ENCODE measurements around the gene TRPV2.
"Not testable (repeated sequence)": the region's sequence is repeated elsewhere in the genome, so short reads cannot be mapped to it uniquely, and the experiment has no call there.

Gene TRPV2, protein sequence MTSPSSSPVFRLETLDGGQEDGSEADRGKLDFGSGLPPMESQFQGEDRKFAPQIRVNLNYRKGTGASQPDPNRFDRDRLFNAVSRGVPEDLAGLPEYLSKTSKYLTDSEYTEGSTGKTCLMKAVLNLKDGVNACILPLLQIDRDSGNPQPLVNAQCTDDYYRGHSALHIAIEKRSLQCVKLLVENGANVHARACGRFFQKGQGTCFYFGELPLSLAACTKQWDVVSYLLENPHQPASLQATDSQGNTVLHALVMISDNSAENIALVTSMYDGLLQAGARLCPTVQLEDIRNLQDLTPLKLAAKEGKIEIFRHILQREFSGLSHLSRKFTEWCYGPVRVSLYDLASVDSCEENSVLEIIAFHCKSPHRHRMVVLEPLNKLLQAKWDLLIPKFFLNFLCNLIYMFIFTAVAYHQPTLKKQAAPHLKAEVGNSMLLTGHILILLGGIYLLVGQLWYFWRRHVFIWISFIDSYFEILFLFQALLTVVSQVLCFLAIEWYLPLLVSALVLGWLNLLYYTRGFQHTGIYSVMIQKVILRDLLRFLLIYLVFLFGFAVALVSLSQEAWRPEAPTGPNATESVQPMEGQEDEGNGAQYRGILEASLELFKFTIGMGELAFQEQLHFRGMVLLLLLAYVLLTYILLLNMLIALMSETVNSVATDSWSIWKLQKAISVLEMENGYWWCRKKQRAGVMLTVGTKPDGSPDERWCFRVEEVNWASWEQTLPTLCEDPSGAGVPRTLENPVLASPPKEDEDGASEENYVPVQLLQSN

GRCh38 chr17:16415031-16415924 is at the start of gene TRPV2:
Gene TRPV2 (plus strand): TSS chr17:16415571. CDS start chr17:16417669, 2,098 bp downstream.
- in situ Hi-C loops (cut with MboI; ENCODE audit: low pct_unique_long_range_greater_than_20kb, low sequenced_read_pairs) = no loop called here
- DNase-seq = peak; percentile 47

GRCh38 chr17:16371742-16372141 is 43.6 kb upstream of the TRPV2 start:
- no peak for DNase-seq
- in situ Hi-C loops (cut with MboI; ENCODE audit: low pct_unique_long_range_greater_than_20kb, low sequenced_read_pairs) = no loop called here

DNA sequence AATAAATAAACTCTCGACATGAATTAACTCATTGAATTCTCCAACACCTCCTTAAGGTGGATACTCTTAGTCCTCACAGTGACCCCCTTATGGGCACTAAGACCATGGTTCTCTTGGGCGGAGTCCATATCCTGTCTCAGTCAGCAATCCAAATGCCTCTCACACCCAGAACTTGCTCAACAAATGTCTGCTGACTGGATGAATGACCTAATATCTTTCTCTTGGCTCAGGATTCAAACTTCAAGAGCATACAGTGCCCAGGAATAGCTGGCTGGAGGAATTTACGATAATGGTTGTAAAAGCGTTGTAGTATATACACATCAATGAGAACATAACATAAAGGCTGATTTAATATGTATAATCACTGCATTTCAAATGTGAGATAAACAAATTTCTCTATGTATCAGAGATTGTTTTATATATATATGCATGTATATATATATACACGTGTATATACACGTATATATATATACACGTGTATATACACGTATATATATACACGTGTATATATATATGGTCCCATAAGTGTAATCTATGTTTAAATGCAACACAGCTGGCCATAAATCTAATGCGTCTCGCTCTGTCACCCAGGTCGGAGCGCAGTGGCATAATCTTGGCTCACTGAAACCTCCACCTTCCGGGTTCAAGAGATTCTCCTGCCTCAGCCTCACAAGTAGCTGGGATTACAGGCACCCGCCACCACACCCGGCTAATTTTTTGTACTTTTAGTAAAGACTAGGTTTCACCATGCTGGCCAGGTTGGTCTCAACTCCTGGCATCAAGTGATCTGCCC is 41.0 kb upstream of the TRPV2 start:
- no peak for DNase-seq
- in situ Hi-C loops (cut with MboI; ENCODE audit: low pct_unique_long_range_greater_than_20kb, low sequenced_read_pairs) = no loop called here

DNA sequence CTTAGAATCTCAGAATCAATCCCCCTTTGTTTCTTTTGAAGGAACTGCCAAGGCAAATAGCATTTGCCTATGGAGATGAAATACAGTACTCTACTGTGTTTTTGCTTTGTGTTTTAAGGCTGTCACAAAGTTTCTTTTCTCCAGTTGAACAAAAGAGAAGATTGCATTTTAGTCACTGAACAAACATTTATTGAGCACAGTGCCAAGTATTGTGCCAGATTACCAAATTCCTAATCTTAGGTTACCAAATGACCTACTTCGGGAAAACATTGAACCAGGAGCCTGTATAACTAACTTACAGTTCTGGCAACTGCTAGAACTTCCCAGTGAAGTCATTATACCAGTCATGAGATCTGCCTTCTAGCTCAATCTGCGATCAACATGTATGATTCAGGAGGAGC is 37.4 kb upstream of the TRPV2 start:
- no peak for DNase-seq

GRCh38 chr17:16378636-16379282 is 36.6 kb upstream of the TRPV2 start:
- no peak for DNase-seq
- in situ Hi-C loops (cut with MboI; ENCODE audit: low pct_unique_long_range_greater_than_20kb, low sequenced_read_pairs) = no loop called here

More for the DNA sequence above, 37.4 kb upstream of the TRPV2 start:
- in situ Hi-C loops (cut with MboI; ENCODE audit: low pct_unique_long_range_greater_than_20kb, low sequenced_read_pairs) = no loop called here

GRCh38 chr17:16379654-16380053 is 35.7 kb upstream of the TRPV2 start:
- no peak for DNase-seq
- in situ Hi-C loops (cut with MboI; ENCODE audit: low pct_unique_long_range_greater_than_20kb, low sequenced_read_pairs) = no loop called here

GRCh38 chr17:16380640-16381495 is 34.5 kb upstream of the TRPV2 start, which contains the start of gene UBB:
Gene UBB (plus strand): TSS chr17:16381091. CDS start chr17:16381908, 817 bp downstream.
- no peak for DNase-seq
- in situ Hi-C loops (cut with MboI; ENCODE audit: low pct_unique_long_range_greater_than_20kb, low sequenced_read_pairs) = no loop called here

GRCh38 chr17:16381496-16381820 is 33.9 kb upstream of the TRPV2 start:
- DNase-seq = no peak
- in situ Hi-C loops (cut with MboI; ENCODE audit: low pct_unique_long_range_greater_than_20kb, low sequenced_read_pairs) = no loop called here

- no peak for DNase-seq
- in situ Hi-C loops (cut with MboI; ENCODE audit: low pct_unique_long_range_greater_than_20kb, low sequenced_read_pairs) = no loop called here
These were observed 32.2 kb upstream of the TRPV2 start for GRCh38 chr17:16383216-16383615.

DNA sequence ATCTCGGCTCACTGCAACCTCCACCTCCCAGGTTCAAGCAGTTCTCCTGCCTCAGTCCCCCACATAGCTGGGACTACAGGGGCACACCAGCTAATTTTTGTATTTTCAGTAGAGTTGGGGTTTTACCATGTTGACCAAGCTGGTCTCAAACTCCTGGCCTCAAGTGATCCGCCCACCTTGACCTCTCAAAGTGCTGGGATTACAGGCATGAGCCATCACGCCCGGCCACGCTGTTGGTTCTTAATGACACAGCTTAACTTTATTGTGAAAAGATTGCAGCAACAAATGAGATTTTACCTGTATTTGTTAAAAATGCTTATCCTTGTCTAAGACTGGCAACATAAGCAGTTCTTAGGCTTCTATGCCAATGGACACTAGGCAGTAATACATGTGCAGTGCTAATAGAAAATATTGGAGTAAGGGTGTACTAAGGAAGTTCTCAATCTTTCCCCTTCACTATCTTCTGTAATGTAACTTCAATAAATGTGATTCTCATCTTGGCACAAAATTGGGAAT is 31.5 kb upstream of the TRPV2 start:
- no peak for DNase-seq
- in situ Hi-C loops (cut with MboI; ENCODE audit: low pct_unique_long_range_greater_than_20kb, low sequenced_read_pairs) = no loop called here

- no peak for DNase-seq
- in situ Hi-C loops (cut with MboI; ENCODE audit: low pct_unique_long_range_greater_than_20kb, low sequenced_read_pairs) = no loop called here
These were observed 30.8 kb upstream of the TRPV2 start for GRCh38 chr17:16384557-16384956.

- DNase-seq; in situ Hi-C loops (cut with MboI; ENCODE audit: low pct_unique_long_range_greater_than_20kb, low sequenced_read_pairs): not testable (repeated sequence)
These were observed 29.3 kb upstream of the TRPV2 start for GRCh38 chr17:16386126-16386507.

GRCh38 chr17:16391451-16391850 is 23.9 kb upstream of the TRPV2 start:
- in situ Hi-C loops (cut with MboI; ENCODE audit: low pct_unique_long_range_greater_than_20kb, low sequenced_read_pairs) = no loop called here
- DNase-seq = no peak

DNA sequence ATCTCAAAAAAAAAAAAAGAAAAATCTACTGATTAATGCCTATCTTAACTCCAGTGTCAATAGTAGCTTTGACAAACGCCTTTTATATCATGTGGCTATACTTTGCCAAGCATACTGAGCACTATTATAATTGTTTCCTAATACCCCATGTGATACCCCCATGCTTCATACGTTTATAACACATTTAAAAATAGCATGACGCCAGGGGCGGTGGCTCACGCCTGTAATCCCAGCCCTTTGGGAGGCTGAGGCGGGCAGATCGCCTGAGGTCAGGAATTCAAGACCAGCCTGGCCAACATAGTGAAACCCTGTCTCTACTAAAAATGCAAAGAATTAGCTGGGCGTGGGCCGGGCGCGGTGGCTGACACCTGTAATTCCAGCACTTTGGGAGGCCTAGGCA is 22.9 kb upstream of the TRPV2 start:
- DNase-seq; in situ Hi-C loops (cut with MboI; ENCODE audit: low pct_unique_long_range_greater_than_20kb, low sequenced_read_pairs): not testable (repeated sequence)

- in situ Hi-C loops (cut with MboI; ENCODE audit: low pct_unique_long_range_greater_than_20kb, low sequenced_read_pairs); DNase-seq: not testable (repeated sequence)
These were observed 19.5 kb upstream of the TRPV2 start for GRCh38 chr17:16395887-16396286.

GRCh38 chr17:16396693-16397092 is 18.7 kb upstream of the TRPV2 start:
- DNase-seq; in situ Hi-C loops (cut with MboI; ENCODE audit: low pct_unique_long_range_greater_than_20kb, low sequenced_read_pairs): not testable (repeated sequence)
